Midbrain (tissue), 1 donor: ENCODE results near the gene TAF6.
"Not testable (repeated sequence)": the region's sequence is repeated elsewhere in the genome, so short reads cannot be mapped to it uniquely, and the experiment has no call there.

ENCODE experiments used
- DNase-seq: peaks from one replicate; lab custom pipeline; 2025; lab: John Stamatoyannopoulos, UW

The TAF6 gene

DNA sequence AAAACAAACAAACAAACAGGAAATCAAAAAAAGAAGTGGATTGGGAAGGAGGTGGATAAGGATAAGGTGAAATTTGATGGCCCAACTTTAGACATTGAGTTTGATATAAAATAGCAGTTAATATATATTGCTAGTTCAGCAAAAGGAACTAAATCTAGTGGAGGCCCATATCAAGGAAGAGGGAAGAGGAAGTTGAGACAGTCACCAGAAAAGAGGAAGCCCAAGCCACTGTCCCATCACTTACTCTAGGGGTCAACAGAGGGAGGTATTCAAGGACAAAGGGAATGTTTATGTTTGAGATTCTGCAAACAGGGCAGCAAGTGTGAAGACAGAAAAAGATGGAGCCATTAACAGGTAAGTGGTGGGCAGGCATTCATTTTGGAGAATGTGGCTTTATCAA is 33.2 kb upstream of the TAF6 start:
- DNase-seq = no peak

DNA sequence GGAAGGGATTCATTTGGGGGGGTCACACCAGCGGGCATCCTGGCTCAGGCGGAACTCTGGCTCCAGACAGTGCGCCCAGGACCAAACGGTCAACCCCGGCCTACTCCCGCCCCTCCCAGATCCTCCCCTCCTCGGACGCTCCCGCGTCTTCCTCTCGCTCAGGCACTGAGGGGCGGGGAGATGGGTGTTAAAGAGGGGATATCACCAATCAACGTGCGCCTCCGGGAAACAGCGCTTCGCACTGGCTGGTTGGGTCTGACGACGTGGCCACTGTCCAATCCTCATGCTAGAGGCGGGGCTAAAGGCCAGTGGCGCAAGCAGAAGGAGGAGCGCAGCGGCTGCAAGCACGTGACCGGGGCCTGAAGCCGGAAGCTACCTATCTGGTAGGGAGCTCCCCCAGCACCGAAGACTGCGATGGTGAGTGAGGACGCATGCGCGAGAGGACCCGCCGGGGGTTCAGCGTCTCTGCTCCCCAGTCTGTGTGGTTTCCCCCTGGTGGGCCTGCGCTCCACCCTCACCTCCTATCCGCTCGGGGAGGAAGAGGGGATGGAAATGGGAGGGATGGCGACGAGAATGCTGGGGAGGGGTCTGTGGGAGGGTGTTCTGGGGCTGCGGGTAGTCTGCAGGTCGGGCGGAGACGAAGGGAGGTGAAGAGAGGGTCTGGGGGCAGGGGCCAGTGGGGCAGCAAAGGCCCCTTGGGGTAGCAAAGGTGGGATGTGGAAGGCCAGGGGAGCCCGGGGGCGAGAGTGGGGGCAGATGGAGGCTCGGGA is 29.6 kb upstream of the TAF6 start, which contains the start of gene LAMTOR4:
TSS of gene LAMTOR4 (plus strand) at position 360 of the 770 bp plus-strand sequence. CDS start at position 415, 55 bp downstream.
- peak; percentile 99 for DNase-seq

DNA sequence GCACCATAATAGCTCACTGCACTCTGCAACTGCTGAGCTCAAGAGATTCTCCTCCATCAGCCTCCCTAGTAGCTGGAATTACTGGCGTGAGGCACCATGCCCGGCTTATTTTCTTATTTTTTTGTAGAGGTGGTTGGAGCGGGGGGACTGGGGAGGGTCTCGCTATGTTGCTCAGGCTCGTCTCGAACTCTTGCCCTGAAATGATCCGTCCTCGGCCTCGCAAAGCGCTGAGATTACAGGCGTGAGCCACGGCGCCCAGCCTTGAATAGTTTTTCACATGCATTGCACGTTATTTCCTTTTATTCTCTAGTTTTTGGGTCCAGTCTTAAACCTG is 29.0 kb upstream of the TAF6 start:
- DNase-seq = no peak

DNA sequence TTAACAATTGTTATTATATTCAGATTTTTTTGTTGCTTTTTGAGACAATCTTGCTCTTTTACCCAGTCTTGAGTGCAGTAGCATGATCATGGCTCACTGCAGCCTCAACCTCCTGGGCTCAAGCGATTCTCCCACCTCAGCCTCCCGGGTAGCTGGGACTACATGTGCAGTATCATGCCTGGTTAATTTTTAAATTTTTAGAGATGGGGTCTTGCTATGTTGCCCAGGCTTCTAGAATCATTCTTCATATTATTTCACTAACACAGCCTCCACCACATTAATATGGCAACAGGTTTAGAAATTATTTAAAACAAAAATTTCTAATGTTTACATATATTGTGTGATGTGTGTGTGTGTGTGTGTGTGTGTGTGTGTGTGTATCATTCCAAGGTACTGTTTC is 28.1 kb upstream of the TAF6 start:
- no peak for DNase-seq

DNA sequence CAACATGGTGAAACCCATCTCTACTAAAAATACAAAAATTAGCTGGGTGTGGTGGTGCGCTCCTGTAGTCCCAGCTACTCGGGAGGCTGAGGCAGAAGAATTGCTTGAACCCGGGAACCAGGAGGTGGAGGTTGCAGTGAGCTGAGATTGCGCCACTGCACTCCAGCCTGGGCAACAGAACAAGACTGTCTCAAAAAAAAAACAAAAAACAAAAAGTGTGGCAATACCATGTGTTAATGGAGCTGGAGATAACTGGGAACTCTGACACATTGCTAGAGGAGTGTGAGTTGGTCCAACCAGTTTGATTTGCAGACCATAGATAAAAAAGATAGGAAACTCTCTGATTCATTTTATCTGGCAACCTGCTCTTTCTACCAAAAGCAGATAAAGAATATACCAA is 27.2 kb upstream of the TAF6 start:
- not testable (repeated sequence) for DNase-seq

DNA sequence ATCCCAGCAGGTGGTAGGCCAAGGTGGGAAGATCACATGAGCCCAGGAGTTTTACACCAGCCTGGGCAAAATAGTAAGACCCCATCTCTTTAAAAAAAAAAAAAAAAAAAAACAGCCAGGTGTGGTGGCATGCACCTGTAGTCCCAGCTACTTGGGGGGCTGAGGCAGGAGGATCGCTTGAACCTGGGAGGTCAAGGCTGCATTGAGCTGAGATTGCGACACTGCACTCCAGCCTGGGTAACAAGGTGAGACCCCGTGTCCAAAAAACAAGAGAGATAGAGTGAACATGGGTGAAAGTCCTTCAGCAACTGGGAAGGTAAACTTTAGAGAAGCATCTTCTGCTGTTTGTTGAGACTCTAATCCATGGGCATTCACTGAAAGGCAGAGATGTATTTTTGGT is 23.3 kb upstream of the TAF6 start:
- no peak for DNase-seq

DNA sequence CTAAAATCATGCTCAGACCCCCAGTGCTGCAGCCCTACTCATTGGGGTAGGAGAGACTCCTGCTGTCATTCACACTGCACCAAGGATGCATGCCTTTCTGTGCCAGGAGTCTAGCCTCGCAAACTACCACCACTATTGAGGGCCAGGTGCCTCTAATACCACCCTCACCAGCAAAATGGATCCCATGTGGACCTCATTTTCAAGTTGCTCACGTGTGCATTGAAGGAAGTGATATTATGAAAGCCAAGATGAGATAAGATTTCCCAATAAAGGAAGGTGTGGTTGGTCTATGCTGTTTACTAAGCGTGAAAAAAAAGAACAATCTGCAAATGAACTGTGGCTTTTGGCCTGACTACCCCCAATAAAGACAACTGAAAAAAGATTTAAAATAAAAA is 22.4 kb upstream of the TAF6 start:
- no peak for DNase-seq

DNA sequence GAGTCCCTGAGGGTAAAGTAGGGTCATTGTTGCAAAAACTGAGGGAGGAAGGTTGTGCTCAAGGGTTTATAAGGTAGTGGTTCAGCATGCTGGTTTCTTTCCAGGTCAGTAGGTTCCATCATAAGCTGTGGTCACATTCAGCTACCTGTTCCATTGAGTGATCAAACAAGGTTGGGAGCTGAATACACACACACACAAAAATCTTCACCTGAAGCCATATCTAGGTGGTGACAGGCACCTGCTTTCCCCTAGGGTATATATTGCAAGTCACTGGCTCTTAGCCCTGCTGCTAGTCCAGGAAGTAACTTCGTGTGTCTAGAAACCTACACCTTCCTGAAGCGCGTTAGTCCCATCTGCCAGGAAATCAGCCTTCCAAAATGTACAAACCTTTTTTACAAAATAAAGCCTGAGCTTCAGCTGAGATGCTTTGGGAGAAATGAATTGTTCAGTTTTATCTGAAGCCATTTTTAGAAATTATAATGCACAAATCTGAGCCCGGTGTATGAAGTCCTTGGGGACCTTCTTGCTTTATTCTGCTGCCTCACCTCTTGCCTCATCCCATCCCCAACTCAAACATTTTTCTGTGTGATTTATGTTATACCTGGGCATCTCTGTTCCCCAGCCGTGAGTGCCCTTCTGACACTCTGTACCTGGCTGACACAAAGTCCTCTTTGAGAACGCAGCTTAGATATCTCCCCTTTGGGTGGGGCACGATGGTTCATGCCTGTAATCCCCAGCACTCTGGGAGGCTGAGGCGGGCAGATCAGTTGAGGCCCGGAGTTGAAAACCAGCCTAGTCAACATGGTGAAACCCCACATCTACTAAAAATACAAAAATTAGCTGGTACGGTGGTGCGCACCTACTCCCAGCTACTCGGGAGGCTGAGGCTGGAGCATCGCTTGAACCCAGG is 18.9 kb upstream of the TAF6 start:
- no peak for DNase-seq

DNA sequence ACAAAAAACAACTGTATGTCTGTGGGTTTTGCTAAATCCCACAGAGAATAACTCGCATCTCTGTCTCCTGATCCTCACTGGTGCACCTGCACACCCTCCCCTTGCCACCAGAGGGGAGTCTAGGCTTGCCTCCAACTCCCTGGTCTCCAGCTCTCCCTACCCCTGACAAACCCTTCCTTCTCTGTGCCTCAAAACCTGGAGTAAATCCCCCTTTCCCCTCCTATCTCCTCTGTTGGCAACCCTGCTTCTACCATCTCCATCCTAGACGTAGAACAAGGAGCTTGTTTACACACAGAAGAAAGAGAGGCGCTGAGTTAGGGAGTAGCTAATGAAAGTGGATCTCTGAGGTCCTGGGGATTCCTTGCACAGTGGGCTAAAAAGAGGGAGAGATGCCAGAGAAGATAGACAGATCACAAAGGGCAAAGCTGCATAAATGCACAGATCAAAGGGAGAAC is 13.6 kb upstream of the TAF6 start:
- peak; percentile 37 for DNase-seq

DNA sequence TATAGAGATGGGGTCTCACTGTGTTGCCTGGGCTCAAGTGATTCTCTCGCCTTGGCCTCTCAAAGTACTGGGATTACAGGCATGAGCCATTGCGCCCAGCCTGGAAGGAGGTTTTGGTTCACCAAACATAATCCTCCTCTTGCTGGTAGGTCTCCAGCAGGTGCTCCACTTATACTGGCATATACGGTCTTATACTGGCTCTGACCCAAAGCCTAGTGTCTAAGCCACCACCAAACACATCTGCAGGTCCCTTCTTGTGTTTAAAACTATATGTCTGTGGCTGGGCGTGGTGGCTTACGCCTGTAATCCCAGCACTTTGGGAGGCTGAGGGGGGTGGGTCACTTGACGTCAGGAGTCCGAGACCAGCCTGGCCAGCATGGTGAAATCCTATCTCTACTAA is 13.0 kb upstream of the TAF6 start:
- no peak for DNase-seq

DNA sequence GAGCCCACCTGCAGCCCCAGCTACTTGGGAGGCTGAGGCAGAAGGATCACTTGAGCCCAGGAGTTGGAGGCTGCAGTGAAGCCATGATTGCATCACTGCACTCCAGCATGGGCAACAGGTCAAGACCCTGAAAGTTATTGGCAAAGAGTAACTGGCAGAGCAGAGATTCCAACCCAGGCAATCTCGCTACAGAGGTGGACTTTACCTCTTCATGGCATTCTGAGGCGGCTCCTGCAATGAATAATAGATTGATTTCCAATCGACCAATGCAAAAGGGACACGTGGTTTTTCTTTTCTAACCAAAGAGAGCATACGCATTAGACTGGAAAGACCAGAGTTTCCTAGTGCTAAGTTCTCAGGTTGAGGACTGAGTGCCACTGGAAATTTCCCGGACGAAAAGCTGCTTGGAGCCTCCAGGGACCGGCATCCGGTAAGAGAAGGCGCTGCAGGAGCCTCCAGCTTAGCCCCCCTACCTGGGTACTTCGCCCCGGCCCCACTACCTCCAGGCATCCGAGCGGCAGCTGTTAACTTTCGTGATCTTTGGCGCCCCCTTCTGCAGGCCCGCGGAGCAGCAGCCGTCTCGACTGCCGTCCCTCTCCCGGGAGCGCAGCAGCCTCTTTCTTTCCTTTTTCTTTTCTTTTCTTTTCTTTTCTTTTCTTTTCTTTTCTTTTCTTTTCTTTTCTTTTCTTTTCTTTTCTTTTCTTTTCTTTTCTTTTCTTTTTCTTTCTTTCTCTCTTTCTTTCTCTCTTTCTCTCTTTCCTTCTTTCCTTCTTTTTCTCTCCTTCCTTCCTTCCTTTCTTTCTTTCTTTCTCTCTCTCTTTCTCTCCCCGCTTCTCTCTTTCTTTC is 11.7 kb upstream of the TAF6 start:
- DNase-seq = peak; percentile 71

DNA sequence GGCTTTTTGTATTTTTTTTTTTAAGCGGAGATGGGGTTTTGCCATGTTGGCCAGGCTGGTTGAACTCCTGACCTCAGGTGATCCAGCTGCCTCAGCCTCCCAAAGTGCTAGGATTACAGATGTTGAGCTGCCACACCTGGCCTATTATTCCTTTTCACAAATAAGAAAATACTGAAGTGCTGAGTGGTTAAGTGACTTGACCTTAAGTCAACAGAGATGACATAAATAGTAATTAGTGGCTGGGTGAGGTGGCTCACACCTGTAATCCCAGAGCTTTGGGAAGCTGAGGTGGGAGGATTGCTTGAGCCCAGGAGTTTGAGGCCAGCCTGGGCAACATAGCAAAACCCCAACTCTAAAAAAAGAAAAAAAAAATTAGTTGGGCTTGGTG is 11.1 kb upstream of the TAF6 start:
- not testable (repeated sequence) for DNase-seq

DNA sequence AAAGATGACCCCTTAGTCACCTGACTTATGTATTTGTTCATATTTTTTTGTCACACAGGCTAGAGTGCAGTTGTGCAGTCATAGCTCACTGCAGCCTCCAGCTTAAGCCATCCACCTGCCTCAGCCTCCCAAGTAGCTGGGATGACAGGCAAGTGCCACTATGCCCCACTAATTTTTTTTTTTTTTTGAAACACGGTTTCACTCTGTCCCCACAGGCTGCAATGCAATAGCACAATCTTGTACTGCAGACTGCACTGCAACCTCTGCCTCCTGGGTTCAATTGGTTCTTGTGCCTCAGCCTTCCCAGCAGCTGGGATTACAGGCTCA is 9.4 kb upstream of the TAF6 start:
- no peak for DNase-seq

DNA sequence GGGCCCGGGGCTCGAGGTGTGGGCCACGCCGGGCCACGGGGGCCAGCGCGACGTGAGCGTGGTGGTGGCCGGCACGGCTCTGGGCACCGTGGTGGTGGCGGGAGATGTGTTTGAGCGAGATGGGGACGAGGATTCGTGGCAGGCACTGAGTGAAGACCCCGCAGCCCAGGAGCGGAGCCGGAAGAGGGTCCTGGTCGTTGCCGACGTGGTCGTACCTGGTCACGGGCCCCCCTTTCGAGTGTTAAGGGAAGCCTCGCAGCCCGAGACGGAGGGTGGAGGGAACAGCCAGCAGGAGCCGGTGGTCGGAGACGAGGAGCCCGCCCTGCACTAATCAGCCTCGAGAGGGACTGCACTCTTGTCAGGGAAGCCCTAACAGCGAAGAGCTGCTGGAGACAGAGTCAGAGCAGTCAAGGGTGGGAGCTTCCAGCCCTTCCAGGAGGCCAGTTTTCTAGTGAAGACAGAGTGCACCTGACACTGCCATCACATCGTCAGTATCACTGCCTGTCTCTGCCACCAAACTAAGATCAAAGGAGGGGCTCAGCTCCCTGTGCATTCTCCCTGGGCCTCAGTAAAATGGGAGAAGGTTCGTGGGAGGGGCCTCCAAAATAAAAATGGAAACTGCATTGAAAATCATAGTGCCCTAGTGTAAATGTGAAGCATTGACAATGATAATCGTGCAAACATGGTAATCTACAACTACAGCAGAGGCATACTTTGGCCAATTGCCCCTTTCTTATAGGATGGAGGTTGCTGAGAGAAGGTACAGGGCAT is 8.9 kb upstream of the TAF6 start:
- no peak for DNase-seq

DNA sequence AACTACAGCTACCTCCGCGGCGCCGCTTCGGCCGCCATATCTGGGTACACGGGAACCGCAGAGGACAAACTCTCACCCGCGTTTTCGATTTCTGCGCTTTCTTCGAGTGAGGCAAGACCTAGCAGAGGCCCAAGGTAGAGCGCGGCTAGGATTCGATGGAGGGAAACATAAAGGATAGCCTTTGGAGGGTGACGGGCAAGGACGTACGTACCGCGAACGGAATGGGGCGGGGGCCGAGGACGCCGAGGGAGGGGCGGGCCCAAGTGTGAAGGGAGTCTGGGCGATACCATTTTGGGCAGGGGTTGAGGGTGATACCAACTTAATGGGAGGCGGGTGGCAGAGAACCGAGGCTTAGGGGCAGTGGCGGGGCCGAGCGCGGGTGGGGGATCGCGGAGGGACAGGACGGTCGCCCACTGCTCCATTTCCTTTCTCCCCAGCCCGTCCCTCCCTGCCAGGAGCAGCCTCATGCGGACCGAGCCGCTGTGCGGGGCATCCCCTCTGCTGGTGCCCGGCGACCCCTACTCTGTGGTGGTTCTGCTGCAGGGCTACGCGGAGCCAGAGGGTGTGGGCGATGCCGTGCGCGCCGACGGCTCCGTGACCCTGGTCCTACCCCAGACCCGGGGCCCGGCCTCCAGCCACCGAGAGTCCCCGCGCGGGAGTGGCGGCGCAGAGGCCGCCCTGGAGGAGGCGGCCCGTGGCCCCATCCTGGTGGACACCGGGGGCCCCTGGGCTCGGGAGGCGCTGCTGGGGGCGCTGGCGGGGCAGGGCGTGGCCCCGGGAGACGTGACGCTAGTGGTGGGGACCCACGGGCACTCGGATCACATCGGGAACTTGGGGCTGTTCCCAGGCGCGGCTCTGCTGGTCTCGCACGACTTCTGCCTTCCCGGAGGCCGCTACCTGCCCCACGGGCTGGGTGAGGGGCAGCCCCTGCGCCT is 8.0 kb upstream of the TAF6 start, which contains the start of gene MBLAC1:
TSS of gene MBLAC1 (plus strand) at position 37 of the 935 bp plus-strand sequence. CDS start at position 466, 429 bp downstream.
- peak; percentile 95 for DNase-seq

DNA sequence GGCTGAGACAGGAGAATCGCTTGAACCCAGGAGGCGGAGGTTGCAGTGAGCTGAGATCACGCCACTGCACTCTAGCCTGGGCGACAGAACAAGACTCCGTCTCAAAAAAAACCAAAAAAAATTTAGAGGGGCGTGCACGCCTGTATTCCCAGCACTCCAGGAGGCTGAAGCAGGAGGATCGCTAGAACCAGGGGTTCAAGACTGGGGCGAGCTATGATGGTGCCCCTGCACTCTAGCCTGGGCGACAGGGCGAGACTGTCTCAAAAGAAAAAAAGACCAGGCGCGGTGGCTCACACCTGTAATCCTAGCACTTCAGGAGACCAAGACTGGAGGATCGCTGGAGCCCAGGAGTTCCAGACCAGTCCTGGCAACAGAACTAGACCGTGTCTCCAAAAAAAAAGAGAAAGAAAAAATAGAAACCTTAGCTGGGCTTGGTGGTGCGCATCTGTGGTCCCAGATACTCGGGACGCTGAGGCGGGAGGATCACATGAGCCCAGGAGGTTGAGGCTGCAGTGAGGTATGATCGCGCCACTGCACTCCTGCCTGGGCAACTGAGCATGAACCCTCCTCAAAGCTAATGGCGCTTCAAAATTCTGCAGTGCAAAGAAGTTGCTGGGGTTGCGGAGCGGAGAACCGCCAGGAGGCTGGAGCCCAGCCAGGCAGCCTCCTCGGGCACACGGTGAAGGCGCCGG is 7.2 kb upstream of the TAF6 start:
- peak; percentile 70 for DNase-seq

DNA sequence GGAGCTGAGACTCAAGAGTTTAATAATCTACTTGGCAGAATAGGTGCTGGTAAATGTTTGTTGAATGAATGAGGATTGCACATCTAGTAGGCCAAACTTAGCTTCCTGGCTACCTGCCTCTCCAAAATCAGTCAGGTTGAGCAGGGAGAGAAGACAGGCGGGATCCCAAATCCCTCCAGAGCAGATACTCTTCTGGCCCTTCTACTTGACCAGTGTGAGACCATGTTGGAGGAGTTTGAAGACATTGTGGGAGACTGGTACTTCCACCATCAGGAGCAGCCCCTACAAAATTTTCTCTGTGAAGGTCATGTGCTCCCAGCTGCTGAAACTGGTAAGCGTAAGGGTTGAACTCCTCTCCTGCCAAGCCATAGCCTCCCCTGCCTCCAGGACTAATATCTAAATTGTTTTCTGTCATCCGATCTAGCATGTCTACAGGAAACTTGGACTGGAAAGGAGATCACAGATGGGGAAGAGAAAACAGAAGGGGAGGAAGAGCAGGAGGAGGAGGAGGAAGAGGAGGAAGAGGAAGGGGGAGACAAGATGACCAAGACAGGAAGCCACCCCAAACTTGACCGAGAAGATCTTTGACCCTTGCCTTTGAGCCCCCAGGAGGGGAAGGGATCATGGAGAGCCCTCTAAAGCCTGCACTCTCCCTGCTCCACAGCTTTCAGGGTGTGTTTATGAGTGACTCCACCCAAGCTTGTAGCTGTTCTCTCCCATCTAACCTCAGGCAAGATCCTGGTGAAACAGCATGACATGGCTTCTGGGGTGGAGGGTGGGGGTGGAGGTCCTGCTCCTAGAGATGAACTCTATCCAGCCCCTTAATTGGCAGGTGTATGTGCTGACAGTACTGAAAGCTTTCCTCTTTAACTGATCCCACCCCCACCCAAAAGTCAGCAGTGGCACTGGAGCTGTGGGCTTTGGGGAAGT is 5.4 kb upstream of the TAF6 start:
- no peak for DNase-seq

DNA sequence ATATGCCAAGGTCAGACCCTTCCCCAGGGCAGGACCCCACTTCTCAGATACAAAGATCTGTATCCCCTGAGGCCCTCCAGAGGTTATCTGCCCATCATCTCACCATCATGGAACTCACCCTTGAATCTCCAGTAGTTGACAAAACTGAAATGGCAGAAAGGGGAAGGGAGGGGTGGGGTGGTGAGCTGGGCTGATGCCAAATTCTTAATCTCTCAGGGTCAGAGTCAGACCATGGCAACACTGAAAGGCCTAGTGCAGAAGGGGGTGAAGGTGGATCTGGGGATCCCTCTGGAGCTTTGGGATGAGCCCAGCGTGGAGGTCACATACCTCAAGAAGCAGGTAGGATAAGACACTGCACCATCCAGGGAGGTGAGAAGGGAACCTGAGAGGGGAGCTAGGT is 3.4 kb upstream of the TAF6 start:
- no peak for DNase-seq

DNA sequence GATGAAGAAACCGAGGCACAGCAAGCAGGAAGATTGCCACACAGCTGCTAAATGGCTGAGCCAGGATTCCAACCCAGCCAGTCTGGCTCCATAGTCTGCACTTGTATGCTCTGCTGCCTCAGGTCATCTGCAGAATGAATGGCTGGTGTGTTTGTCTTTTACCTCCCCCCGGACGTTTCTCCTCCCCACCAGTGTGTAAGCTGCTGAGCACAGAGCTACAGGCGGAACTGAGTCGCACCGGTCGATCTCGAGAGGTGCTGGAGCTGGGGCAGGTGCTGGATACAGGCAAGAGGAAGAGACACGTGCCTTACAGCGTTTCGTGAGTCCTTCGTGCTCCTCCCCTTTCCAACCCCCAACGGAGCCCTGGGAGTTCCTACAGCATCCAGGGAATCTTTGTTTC is 2.9 kb upstream of the TAF6 start:
- no peak for DNase-seq
